ENCODE results near the gene GTF3A. TPM values are rescaled to one million over a fixed set of nuclear protein-coding genes. Genes with fewer than 3 reads are reported as not detected.

The GTF3A gene
- total and polyA plus RNA-seq, 9 of the 15 experiments (the other 6 are each of a cell fraction or from before 2014, with no cell fraction given): 47.5 to 303 (median 174) TPM

DNA sequence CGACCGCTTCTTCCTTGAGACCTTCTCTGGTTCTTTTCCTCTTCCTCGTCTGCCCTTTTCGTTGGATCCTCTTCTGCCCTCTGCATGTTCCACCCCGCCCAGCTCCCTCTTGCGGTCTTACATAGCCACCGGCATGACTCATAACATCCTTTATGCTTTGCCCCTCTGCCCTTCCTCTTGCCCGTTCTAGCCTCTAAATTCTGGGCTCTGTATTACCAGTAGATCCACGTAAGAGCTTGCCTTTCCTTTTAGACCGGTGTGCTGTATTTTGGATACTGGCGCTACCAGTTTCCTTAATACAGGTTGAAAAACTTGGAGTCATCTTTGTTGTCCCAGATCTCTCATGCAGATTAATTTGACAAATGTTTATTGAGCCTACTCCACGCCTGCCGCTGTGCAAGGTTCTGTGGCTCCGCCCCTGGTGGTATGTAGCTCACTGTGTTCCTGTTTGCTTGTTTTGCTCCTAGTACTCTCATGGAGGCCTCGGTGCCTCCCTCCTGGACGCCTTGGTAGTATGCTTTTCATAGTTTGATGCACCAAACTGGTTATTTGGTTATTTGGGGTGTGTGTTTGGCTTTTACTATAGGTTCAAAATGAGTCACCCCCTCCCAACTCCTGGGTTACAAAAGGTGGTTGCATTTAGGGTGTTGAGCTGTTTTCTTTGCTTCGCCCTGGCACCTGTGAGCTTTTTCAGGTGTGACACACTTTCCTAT, 1.7 kb downstream of the GTF3A start (continued):
- TF ChIP-seq CBX8 (IDR thresholded peaks at IDR 0.05; ENCODE audit: borderline replicate concordance, extremely low read depth, low read depth, low read length, poor library complexity, severe bottlenecking) (no peak), TAF1 (IDR thresholded peaks at IDR 0.05; ENCODE audit: control insufficient read depth, extremely low read depth, insufficient read depth, low read length, severe bottlenecking) (peak; percentile 46), SPI1 (IDR thresholded peaks at IDR 0.05; ENCODE audit: borderline replicate concordance, low read depth, low read length) (0 out of 2 replicates have a peak, but pooled peaks have one; percentile 35), BCL6 (CRISPR knock-in tag; IDR thresholded peaks at IDR 0.05) (no peak)
- TF ChIP-seq, protein P1, sequence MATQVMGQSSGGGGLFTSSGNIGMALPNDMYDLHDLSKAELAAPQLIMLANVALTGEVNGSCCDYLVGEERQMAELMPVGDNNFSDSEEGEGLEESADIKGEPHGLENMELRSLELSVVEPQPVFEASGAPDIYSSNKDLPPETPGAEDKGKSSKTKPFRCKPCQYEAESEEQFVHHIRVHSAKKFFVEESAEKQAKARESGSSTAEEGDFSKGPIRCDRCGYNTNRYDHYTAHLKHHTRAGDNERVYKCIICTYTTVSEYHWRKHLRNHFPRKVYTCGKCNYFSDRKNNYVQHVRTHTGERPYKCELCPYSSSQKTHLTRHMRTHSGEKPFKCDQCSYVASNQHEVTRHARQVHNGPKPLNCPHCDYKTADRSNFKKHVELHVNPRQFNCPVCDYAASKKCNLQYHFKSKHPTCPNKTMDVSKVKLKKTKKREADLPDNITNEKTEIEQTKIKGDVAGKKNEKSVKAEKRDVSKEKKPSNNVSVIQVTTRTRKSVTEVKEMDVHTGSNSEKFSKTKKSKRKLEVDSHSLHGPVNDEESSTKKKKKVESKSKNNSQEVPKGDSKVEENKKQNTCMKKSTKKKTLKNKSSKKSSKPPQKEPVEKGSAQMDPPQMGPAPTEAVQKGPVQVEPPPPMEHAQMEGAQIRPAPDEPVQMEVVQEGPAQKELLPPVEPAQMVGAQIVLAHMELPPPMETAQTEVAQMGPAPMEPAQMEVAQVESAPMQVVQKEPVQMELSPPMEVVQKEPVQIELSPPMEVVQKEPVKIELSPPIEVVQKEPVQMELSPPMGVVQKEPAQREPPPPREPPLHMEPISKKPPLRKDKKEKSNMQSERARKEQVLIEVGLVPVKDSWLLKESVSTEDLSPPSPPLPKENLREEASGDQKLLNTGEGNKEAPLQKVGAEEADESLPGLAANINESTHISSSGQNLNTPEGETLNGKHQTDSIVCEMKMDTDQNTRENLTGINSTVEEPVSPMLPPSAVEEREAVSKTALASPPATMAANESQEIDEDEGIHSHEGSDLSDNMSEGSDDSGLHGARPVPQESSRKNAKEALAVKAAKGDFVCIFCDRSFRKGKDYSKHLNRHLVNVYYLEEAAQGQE (IDR thresholded peaks at IDR 0.05; ENCODE audit: borderline replicate concordance): no peak; the same call in 1 of the 2 replicates
- TF ChIP-seq, protein P1 (CRISPR knock-in tag; IDR thresholded peaks at IDR 0.05; ENCODE audit: low read depth): no peak
- TF ChIP-seq, protein P2, sequence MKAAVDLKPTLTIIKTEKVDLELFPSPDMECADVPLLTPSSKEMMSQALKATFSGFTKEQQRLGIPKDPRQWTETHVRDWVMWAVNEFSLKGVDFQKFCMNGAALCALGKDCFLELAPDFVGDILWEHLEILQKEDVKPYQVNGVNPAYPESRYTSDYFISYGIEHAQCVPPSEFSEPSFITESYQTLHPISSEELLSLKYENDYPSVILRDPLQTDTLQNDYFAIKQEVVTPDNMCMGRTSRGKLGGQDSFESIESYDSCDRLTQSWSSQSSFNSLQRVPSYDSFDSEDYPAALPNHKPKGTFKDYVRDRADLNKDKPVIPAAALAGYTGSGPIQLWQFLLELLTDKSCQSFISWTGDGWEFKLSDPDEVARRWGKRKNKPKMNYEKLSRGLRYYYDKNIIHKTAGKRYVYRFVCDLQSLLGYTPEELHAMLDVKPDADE (conservative IDR thresholded peaks at IDR 0.05; ENCODE audit: control insufficient read depth, low read depth, low read length): no peak
- TF ChIP-seq, protein P3, sequence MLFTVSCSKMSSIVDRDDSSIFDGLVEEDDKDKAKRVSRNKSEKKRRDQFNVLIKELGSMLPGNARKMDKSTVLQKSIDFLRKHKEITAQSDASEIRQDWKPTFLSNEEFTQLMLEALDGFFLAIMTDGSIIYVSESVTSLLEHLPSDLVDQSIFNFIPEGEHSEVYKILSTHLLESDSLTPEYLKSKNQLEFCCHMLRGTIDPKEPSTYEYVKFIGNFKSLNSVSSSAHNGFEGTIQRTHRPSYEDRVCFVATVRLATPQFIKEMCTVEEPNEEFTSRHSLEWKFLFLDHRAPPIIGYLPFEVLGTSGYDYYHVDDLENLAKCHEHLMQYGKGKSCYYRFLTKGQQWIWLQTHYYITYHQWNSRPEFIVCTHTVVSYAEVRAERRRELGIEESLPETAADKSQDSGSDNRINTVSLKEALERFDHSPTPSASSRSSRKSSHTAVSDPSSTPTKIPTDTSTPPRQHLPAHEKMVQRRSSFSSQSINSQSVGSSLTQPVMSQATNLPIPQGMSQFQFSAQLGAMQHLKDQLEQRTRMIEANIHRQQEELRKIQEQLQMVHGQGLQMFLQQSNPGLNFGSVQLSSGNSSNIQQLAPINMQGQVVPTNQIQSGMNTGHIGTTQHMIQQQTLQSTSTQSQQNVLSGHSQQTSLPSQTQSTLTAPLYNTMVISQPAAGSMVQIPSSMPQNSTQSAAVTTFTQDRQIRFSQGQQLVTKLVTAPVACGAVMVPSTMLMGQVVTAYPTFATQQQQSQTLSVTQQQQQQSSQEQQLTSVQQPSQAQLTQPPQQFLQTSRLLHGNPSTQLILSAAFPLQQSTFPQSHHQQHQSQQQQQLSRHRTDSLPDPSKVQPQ (CRISPR knock-in tag; IDR thresholded peaks at IDR 0.05; ENCODE audit: borderline replicate concordance): no peak
- TF ChIP-seq, protein P4, sequence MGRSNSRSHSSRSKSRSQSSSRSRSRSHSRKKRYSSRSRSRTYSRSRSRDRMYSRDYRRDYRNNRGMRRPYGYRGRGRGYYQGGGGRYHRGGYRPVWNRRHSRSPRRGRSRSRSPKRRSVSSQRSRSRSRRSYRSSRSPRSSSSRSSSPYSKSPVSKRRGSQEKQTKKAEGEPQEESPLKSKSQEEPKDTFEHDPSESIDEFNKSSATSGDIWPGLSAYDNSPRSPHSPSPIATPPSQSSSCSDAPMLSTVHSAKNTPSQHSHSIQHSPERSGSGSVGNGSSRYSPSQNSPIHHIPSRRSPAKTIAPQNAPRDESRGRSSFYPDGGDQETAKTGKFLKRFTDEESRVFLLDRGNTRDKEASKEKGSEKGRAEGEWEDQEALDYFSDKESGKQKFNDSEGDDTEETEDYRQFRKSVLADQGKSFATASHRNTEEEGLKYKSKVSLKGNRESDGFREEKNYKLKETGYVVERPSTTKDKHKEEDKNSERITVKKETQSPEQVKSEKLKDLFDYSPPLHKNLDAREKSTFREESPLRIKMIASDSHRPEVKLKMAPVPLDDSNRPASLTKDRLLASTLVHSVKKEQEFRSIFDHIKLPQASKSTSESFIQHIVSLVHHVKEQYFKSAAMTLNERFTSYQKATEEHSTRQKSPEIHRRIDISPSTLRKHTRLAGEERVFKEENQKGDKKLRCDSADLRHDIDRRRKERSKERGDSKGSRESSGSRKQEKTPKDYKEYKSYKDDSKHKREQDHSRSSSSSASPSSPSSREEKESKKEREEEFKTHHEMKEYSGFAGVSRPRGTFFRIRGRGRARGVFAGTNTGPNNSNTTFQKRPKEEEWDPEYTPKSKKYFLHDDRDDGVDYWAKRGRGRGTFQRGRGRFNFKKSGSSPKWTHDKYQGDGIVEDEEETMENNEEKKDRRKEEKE (IDR thresholded peaks at IDR 0.05; ENCODE audit: borderline replicate concordance in 1 of 2, control insufficient read depth in 1 of 2, low read depth in 2 of 2, low read length in 1 of 2): no peak

Data from K562 (cell line).